Activated gamma-delta T cell treated with anti-CD3 and anti-CD28 coated beads, Interleukin-2, amount 50 U/mL, for 16 hours (primary cell): ENCODE measurements around the gene GSN.

Experiments used
- DNase-seq: peaks from one replicate; pipeline ENCODE4 v3.0.0-alpha.2; 2020; ENCODE audit warnings: low read depth

The GSN gene

DNA sequence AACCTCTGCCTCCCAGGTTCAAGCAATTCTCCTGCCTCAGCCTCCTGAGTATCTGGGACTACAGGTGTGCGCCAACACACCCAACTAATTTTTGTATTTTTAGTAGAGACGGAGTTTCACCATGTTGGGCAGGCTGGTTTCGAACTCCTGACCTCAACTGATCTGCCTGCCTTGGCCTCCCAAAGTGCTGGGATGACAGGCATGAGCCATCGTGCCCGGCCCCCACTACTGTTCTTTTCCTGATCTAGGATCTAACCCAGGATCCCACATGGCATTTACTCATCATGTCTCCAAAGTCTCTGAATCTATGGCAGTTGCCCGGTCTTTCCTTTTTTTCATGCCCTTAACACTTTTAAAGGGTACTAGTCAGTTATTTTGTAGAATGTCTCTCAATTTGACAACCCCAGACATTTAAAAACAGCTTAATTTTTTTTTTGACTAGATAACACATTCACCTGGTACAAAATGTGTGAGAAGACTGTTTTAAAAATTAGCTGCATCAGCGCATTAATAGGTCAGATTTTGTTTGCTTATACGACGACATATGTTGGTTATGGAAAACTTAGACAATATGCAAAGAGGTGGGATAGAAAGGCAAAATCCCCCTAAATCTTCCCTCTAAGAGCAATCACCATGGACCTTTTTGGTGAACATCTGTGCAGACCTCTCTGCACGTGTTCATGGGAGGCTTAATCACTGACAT, 55.6 kb downstream of the GSN start:
- DNase-seq = no peak

DNA sequence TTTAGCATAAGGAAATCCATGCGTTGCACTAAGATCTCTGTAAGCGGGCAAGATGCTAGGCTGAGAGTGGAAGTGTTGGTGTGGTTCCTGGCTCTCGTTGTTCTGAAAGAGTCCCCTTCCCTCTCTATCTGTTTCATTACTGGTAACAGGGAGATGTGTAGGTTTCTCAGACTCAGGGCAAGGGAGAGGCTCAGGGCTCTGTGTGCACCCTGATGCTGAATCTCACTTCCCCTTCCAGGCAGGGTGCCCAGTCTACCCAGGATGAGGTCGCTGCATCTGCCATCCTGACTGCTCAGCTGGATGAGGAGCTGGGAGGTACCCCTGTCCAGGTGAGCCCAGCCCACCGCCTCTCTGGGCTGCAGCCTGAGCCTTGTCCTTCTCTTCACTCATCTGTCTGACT, 56.4 kb downstream of the GSN start:
- no peak for DNase-seq

DNA sequence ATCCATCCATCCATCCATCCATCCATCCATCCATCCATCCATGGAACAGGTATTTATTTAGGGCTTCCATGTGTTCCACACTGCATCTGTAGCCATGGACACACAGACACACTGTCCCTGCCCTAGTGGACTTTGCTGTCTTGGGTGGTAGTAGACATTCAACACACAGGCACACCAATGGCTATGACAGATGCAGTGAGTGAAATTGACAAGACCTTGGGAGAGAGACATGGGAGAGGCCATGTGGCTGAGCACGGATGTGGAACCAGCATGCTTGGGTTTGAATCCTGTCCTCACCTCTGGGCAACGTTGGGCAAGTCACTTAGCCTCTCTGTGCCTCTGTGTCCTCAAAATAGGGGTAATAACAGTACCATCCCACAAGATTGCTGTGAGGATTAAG, 56.8 kb downstream of the GSN start:
- DNase-seq = no peak

GRCh38 chr9:121325387-121325786, 57.4 kb downstream of the GSN start:
- no peak for DNase-seq

GRCh38 chr9:121326130-121326838, 58.3 kb downstream of the GSN start:
- no peak for DNase-seq

GRCh38 chr9:121326901-121327613, 59.1 kb downstream of the GSN start:
- no peak for DNase-seq

GRCh38 chr9:121328476-121328875, 60.5 kb downstream of the GSN start:
- no peak for DNase-seq

DNA sequence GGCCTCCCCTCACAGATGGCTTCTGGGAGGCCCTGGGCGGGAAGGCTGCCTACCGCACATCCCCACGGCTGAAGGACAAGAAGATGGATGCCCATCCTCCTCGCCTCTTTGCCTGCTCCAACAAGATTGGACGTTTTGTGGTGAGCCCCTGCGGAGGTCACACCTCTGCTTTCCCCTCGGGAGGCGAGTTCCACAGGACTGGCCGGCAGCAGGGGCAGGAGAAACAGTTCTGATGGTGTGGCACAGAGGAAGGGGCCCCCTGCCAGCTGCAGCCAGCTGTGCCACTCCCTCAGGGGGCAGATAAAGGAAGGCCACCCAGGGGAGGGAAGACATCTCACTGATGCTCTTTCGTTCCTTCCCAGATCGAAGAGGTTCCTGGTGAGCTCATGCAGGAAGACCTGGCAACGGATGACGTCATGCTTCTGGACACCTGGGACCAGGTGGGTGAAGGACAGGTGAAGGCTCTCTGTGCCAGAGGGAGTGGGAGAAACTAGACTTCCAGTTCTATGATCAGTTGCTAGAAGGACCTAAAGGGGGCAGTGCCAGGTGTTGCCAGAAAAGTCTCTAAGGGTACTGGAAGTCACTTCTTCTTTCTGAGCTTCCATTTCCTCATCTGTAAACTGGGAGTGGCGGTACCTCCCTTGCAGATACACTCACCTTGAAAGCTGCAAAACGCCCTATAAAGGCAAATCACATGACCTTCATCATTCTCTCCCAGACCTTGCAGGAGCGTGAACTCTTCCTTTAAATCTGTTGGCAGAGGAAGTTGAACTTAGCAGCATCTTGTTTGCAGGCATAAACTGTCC, 61.1 kb downstream of the GSN start:
- DNase-seq = no peak

DNA sequence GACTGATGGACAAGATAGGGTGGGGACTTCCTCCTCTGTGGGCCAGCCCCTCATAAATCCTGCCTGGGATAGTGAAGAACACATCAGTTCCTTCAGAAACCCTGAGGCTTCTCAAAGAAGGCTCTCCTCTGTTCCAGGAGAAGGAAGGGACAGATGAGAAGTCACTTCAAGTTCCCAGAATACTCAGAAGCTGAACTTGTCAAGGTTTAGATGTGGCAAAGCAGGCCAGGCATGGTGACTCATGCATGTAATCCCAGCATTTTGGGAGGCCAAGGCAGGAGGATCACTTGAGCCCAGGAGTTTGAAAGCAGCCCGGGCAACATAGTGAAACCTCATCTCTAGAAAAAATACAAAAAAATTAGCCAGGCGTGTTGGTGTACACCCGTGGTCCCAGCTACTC, 63.6 kb downstream of the GSN start:
- no peak for DNase-seq

GRCh38 chr9:121331992-121332685, 64.2 kb downstream of the GSN start:
- DNase-seq = no peak

DNA sequence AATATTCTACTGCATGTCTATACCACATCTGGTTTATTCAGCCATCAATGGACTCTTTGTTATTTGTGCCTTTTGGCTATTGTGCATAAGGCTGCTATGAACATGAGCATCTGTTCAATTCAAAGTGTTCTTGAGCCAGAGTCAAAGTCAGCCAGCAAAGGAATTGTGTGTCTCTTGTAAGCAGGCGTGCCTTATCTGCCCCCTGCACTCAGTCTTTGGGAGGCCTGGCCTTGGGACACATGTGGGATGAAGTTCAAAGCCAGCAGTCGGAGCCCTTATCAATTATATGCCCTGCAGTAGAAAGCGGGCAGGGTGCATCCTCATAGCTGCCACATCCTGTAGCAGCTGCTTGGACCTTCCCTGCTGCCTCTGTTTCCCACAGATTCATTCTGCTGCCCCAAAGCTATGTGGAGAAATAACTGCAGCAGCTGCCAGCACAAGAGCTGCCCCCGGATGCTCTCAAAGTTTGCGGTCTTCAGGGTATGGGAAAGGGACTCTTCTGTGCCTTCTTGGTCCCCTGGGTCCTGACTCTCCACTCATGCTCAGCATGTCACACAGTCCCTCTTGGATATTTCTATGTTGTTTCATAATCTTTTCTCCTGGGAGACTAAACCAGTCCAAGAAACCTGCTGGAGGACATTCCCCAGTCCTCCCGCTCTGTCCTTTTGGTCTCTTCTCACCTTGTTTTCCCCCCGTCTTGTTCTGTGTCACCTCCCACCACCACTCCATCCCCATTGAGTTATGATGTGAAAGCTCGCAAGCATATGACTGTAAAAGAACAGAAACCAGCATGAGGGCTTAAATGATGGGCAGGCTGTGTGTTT, 66.2 kb downstream of the GSN start:
- no peak for DNase-seq

GRCh38 chr9:121336665-121337064, 68.7 kb downstream of the GSN start:
- DNase-seq = no peak

DNA sequence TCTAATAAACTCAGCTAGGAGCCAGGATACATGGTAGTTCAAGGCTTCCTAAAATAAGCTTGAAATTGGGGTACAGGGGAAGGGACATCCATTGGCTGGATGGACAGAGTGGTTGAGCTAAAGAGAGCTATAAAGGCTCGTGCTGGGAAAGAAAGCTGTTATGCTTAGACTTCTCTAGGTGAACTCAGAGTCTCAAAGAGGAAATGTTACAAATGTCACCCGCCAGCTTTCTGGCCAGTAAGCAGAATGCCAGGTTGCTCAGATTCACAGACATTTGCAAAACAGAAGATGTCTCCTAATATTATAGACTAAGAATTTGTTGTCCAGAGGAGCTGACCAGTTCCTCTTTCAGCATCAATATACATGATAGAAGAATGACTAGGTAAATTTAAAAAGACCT, 71.5 kb downstream of the GSN start:
- DNase-seq = no peak

GRCh38 chr9:121340676-121341392, 72.9 kb downstream of the GSN start:
- DNase-seq = no peak

DNA sequence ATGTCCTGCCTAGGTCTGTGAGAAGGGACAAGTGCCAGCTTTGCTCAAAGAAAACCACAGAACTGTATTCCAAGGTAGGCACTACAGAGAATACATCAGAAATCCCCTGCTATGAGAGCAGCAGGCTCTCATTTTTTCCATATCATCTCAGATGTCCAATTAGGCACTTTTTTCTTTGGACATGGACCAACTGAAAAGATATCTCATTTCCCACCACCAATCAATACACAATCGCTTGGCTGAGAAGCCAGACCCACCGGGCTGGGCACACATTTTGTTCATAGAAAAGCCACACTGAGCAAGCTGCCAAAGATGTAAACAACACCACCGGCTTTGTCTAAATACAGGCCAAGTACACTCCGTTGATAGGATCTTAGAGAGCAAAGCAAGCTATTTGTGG, 76.2 kb downstream of the GSN start:
- no peak for DNase-seq

DNA sequence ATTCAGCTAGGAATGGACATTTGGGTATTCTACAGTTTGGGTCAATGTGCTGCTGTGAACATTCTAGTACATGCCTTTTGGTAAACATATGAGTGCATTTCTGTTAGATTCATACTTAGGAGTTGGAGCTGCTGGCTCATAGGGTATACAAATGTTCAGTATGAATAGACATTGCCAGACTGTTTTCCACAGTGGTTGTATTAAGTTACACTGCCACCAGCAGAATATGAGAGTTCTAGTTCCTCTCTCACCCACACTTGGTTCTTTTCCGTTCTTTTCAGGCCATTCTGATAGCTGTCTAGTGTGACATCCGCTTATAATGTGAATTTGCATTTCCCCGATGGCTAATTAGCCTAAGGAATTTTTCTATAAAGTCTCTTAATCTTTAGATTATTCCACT, 77.1 kb downstream of the GSN start:
- DNase-seq = no peak

DNA sequence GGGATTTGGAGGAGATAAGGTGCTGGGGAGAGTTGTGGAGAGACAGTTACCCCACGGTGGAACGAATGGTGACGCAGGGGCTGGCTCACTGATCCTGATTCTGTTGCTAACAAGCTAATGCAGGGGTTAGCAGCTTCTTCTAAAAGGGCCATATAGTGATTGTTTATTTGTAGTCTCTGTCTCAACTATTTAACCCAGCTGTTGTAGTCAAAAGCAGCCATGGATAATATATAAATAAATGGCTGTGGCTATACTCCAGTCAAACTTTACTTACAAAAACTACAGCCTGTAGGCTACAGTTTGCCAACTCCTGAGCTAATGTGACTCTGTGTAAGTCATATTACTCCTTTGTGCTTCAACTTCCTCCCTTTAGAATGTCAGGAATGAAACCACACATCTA, 80.3 kb downstream of the GSN start:
- DNase-seq = no peak

DNA sequence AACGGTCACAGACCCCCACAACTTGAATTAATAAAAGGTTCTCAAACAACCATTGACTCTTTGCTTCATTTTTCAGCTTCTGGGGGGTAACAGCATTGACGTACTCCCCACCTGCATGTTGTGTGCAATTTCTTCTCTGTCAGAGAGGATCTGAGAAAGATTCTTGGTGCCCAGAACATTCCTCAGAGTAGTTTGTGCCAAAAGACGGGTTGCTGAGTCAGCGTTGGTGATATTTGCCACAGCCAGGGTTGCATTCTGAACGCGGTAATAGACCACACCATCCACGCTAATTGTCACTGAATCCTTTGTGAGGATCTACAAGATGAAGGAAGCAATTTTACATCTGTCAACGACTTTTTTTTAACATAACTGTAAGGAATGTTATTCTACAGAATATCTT, 81.0 kb downstream of the GSN start:
- no peak for DNase-seq

- no peak for DNase-seq
Observed at GRCh38 chr9:121350036-121350435, 82.1 kb downstream of the GSN start.

GRCh38 chr9:121350993-121351561, 83.1 kb downstream of the GSN start:
- no peak for DNase-seq
